ENCODE data around the gene UNC5B.

The UNC5B gene

GRCh38 chr10:71193516-71193915 lies 18.9 kb upstream of the UNC5B start:
- TF ChIP-seq CTCF (IDR thresholded peaks at IDR 0.05; ENCODE audit: control insufficient read depth, insufficient read depth, low read depth, low read length, missing control alignments) = no peak
- DNase-seq (ENCODE audit: low read depth) = no peak
- no peak overlapping the region for H3K4me3 ChIP-seq (ENCODE audit: control insufficient read depth, low read depth, low read length)

DNA sequence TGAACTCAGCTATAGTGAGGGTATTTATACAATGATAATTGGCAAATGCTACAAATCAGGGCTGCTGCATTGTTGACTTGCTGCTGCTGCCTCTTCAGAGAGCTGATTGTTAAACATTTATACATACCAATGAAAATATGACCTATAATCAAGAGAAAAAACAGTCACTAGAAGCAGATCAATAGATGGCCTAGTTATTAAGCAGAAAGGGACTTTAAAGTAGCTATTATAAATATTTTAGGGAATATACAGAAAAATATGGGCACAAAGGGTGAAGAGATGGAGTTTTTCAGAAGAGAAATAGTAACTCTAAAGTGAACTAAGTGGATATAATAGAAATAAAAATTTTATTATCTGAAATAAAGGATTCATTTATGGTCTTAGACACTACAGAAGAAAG lies 14.4 kb upstream of the UNC5B start:
- no peak for DNase-seq (ENCODE audit: low read depth)
- no peak overlapping the region for H3K4me3 ChIP-seq (ENCODE audit: control insufficient read depth, low read depth, low read length)

GRCh38 chr10:71201849-71202248 lies 10.5 kb upstream of the UNC5B start:
- H3K4me3 ChIP-seq (ENCODE audit: control insufficient read depth, low read depth, low read length) = no peak overlapping the region
- no peak for TF ChIP-seq CTCF (IDR thresholded peaks at IDR 0.05; ENCODE audit: control insufficient read depth, insufficient read depth, low read depth, low read length, missing control alignments)
- DNase-seq (ENCODE audit: low read depth) = no peak

More for the DNA sequence above, 14.4 kb upstream of the UNC5B start:
- TF ChIP-seq CTCF (IDR thresholded peaks at IDR 0.05; ENCODE audit: control insufficient read depth, insufficient read depth, low read depth, low read length, missing control alignments) = no peak

DNA sequence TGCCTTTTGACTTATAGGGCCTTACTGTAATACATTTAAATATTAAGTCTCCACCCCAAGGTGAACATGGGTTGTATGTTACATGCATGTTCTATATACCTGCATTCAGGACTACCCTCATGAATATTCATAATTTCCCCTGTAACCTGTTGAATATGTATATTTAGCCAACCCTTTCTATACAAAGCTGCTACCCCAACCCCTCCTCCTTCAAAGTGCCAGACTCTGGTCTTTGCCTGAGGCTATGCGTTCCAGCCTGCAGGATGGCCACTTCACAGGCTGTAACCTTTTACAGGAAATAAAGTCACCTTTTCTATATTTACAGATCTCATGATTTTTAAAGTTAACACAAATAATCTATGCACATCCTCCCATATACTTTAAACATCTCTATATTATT lies 10.1 kb upstream of the UNC5B start:
- DNase-seq (ENCODE audit: low read depth) = no peak
- no peak overlapping the region for H3K4me3 ChIP-seq (ENCODE audit: control insufficient read depth, low read depth, low read length)
- no peak for TF ChIP-seq CTCF (IDR thresholded peaks at IDR 0.05; ENCODE audit: control insufficient read depth, insufficient read depth, low read depth, low read length, missing control alignments)

GRCh38 chr10:71203124-71203523 lies 9.2 kb upstream of the UNC5B start:
- TF ChIP-seq CTCF (IDR thresholded peaks at IDR 0.05; ENCODE audit: control insufficient read depth, insufficient read depth, low read depth, low read length, missing control alignments) = no peak
- no peak overlapping the region for H3K4me3 ChIP-seq (ENCODE audit: control insufficient read depth, low read depth, low read length)
- DNase-seq (ENCODE audit: low read depth) = no peak

GRCh38 chr10:71203716-71204115 lies 8.7 kb upstream of the UNC5B start:
- DNase-seq (ENCODE audit: low read depth) = no peak
- no peak for TF ChIP-seq CTCF (IDR thresholded peaks at IDR 0.05; ENCODE audit: control insufficient read depth, insufficient read depth, low read depth, low read length, missing control alignments)
- H3K4me3 ChIP-seq (ENCODE audit: control insufficient read depth, low read depth, low read length) = no peak overlapping the region

- TF ChIP-seq CTCF (IDR thresholded peaks at IDR 0.05; ENCODE audit: control insufficient read depth, insufficient read depth, low read depth, low read length, missing control alignments) = no peak
- H3K4me3 ChIP-seq (ENCODE audit: control insufficient read depth, low read depth, low read length) = no peak overlapping the region
- no peak for DNase-seq (ENCODE audit: low read depth)
These were observed 7.6 kb upstream of the UNC5B start for GRCh38 chr10:71204746-71205145.
